Muscle of leg (tissue), 11 donors: ENCODE measurements around the gene ITPR1. TPM values are rescaled to one million over a fixed set of nuclear protein-coding genes. Genes with fewer than 3 reads are reported as not detected.

Experiments used
- DNase-seq: peaks from one replicate; pipeline ENCODE4 v3.0.0; 2013
- H3K27ac ChIP-seq: one replicate; pipeline ENCODE4 v1.5.1; 2013; ENCODE audit warnings: mild to moderate bottlenecking, low read length, control low read depth
- H3K27me3 ChIP-seq: one replicate; pipeline ENCODE4 v1.6.1; 2013; ENCODE audit warnings: low read length; ENCODE audit not compliant: control insufficient read depth, insufficient read depth
- H3K36me3 ChIP-seq: one replicate; pipeline ENCODE4 v1.6.1; 2013; ENCODE audit warnings: low read length; ENCODE audit not compliant: control insufficient read depth, insufficient read depth
- H3K4me1 ChIP-seq: one replicate; pipeline ENCODE4 v1.6.1; 2013; ENCODE audit warnings: low read length; ENCODE audit not compliant: control insufficient read depth, insufficient read depth
- H3K4me3 ChIP-seq: one replicate; pipeline ENCODE4 v1.5.1; 2013; ENCODE audit warnings: low read length, control low read depth
- H3K9me3 ChIP-seq: replicated peaks from 2 replicates; pipeline ENCODE4 v1.6.1; 2013; ENCODE audit warnings: low read depth, low read length; ENCODE audit not compliant: control insufficient read depth
- WGBS: methylation state at CpG from one replicate; pipeline ENCODE4 v1.1.5; 2013; ENCODE audit warnings: missing lambda C conversion rate; ENCODE audit not compliant: insufficient coverage; 5-methylcytosine and 5-hydroxymethylcytosine counted together
- polyA plus RNA-seq, 8 donors: library from polyadenylated mRNA; unstranded; fragments of 120-200 nt; gene quantifications; one replicate each; pipeline versions ENCODE4 v1.2.1 to v1.2.3, GENCODE V29; 2013; ENCODE audit warnings: inconsistent platforms in 1 of 8, low replicate concordance in 1 of 8; ENCODE audit not compliant: insufficient read length in 8 of 8, insufficient read depth in 1 of 8
- total RNA-seq: library from RNA; stranded (reverse); fragments of 120-200 nt; gene quantifications from one replicate; pipeline ENCODE4 v1.2.4, GENCODE V29; 2013

The ITPR1 gene
- total and polyA plus RNA-seq, 9 donors: 15.4 to 34.4 (median 20.5) TPM

GRCh38 chr3:4614070-4614469 lies 120.9 kb downstream of the ITPR1 start:
- WGBS: no CpG with 5 or more reads among the region's 5 CpGs
- no peaks in the 10 kb centered on the region for H3K27me3 ChIP-seq
- DNase-seq: no peak
- no peaks in the 10 kb centered on the region for H3K4me1 ChIP-seq
- H3K27ac ChIP-seq: no peak overlapping the region
- H3K9me3 ChIP-seq: no peaks in the 10 kb centered on the region
- H3K4me3 ChIP-seq: no peak overlapping the region
- H3K36me3 ChIP-seq: no peaks in the 10 kb centered on the region

GRCh38 chr3:4614927-4615326 lies 121.8 kb downstream of the ITPR1 start:
- 80% methylated on average over 1 of the region's 3 CpGs for WGBS
- H3K9me3 ChIP-seq: no peaks in the 10 kb centered on the region
- no peak for DNase-seq
- H3K27ac ChIP-seq: no peak overlapping the region
- no peaks in the 10 kb centered on the region for H3K27me3 ChIP-seq
- no peaks in the 10 kb centered on the region for H3K36me3 ChIP-seq
- no peaks in the 10 kb centered on the region for H3K4me1 ChIP-seq
- no peak overlapping the region for H3K4me3 ChIP-seq

GRCh38 chr3:4615750-4616149 lies 122.6 kb downstream of the ITPR1 start:
- no peak overlapping the region for H3K27ac ChIP-seq
- no peaks in the 10 kb centered on the region for H3K4me1 ChIP-seq
- peak; percentile 68 for DNase-seq
- no peaks in the 10 kb centered on the region for H3K36me3 ChIP-seq
- H3K4me3 ChIP-seq: no peak overlapping the region
- no peaks in the 10 kb centered on the region for H3K27me3 ChIP-seq
- 20% methylated on average over 1 of the region's 3 CpGs for WGBS
- H3K9me3 ChIP-seq: no peaks in the 10 kb centered on the region

GRCh38 chr3:4623421-4623999 lies 130.4 kb downstream of the ITPR1 start:
- WGBS: no CpG with 5 or more reads among the region's 4 CpGs
- Histone ChIP-seq H3K4me3 (no peak overlapping the region), H3K27me3 (no peaks in the 10 kb centered on the region), H3K4me1 (no peaks in the 10 kb centered on the region), H3K9me3 (no peaks in the 10 kb centered on the region), H3K27ac (no peak overlapping the region), H3K36me3 (no peaks in the 10 kb centered on the region)
- no peak for DNase-seq

- H3K9me3 ChIP-seq: no peaks in the 10 kb centered on the region
Measured at GRCh38 chr3:4627651-4628375, 134.7 kb downstream of the ITPR1 start.

GRCh38 chr3:4629095-4630007 lies 136.2 kb downstream of the ITPR1 start:
- H3K36me3 ChIP-seq: no peaks in the 10 kb centered on the region
- WGBS: 85% methylated on average over 6 of the region's 9 CpGs
- H3K27me3 ChIP-seq: no peaks in the 10 kb centered on the region
- H3K4me1 ChIP-seq: no peaks in the 10 kb centered on the region
- H3K27ac ChIP-seq: no peak overlapping the region
- H3K4me3 ChIP-seq: no peak overlapping the region
- DNase-seq: no peak
- H3K9me3 ChIP-seq: no peaks in the 10 kb centered on the region

More at GRCh38 chr3:4627651-4628375, 134.7 kb downstream of the ITPR1 start:
- Histone ChIP-seq H3K36me3 (no peaks in the 10 kb centered on the region), H3K27ac (no peak overlapping the region), H3K27me3 (no peaks in the 10 kb centered on the region), H3K4me3 (no peak overlapping the region), H3K4me1 (no peaks in the 10 kb centered on the region)
- DNase-seq: no peak
- no CpG with 5 or more reads among the region's 10 CpGs for WGBS

GRCh38 chr3:4633078-4634004 lies 140.2 kb downstream of the ITPR1 start:
- Histone ChIP-seq H3K27ac (no peak overlapping the region), H3K9me3 (no peaks in the 10 kb centered on the region), H3K4me1 (no peaks in the 10 kb centered on the region), H3K27me3 (no peaks in the 10 kb centered on the region), H3K4me3 (no peak overlapping the region), H3K36me3 (no peaks in the 10 kb centered on the region)
- 88% methylated on average over 6 of the region's 10 CpGs for WGBS
- peak; percentile 79 for DNase-seq

GRCh38 chr3:4634894-4635293 lies 141.7 kb downstream of the ITPR1 start:
- H3K4me3 ChIP-seq: no peak overlapping the region
- WGBS: 84% methylated on average over 6 of the region's 6 CpGs
- no peak for DNase-seq
- H3K27ac ChIP-seq: no peak overlapping the region
- H3K4me1 ChIP-seq: no peaks in the 10 kb centered on the region
- no peaks in the 10 kb centered on the region for H3K27me3 ChIP-seq
- peaks cover 3% of the 10 kb centered on the region for H3K36me3 ChIP-seq
- H3K9me3 ChIP-seq: no peaks in the 10 kb centered on the region

GRCh38 chr3:4637265-4637664 lies 144.1 kb downstream of the ITPR1 start:
- no peaks in the 10 kb centered on the region for H3K4me1 ChIP-seq
- no peak overlapping the region for H3K27ac ChIP-seq
- H3K4me3 ChIP-seq: no peak overlapping the region
- WGBS: 70% methylated on average over 1 of the region's 2 CpGs
- peaks cover 6% of the 10 kb centered on the region for H3K36me3 ChIP-seq
- no peaks in the 10 kb centered on the region for H3K27me3 ChIP-seq
- no peak for DNase-seq
- H3K9me3 ChIP-seq: no peaks in the 10 kb centered on the region
